ENCODE data around the gene CITED2.
"Not testable (repeated sequence)": the region's sequence is repeated elsewhere in the genome, so short reads cannot be mapped to it uniquely, and the experiment has no call there.

CITED2 gene

DNA sequence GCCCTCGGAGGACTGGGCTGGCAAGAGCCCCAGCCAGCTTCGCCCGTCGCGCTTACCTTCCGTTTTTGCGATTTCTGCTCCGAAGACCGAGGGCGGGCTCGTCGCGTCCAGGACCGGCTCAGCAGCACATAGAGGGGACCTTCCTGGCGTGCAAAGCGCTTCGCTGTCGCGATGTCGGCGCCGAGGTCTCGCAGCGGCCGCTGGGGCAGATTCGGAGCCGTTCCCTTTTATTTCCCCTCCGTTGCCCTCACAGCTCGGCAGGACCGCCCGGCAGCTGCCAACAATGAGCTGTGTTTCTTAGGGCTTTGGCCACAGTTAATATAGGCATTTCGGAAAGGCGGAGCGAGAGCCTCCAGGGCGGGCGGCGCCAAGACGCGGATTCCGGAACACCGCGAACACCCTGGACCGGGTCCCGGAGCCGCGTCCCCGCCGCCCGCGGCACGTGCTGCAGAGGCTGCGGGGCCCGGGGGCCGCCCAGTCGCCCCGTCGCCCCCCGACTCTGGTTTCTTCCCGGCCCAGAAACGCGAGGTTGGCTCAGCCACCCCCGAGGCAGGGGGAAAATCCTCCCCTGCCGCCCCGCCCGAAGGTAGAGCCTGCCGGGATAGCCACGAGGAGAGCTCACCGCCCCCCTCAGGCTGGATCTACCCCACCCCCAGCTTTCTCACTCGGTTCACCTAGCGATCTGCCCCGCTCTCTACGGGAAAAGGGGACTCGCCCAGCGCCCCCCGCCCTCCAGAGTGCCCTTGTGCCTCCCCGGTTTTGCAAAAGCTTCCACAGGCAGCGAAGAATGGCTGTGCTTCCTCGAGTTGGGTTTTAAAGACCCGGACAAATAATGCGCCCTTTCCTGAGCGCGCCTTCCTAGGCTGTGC, at the start of gene CITED2:
Gene CITED2, minus strand, starts transcription at position 292 of the 869 bp plus-strand sequence. CDS start 704 bp downstream, outside the sequence.
- DNase-seq (ENCODE audit: low read depth), result peak; percentile 91

DNA sequence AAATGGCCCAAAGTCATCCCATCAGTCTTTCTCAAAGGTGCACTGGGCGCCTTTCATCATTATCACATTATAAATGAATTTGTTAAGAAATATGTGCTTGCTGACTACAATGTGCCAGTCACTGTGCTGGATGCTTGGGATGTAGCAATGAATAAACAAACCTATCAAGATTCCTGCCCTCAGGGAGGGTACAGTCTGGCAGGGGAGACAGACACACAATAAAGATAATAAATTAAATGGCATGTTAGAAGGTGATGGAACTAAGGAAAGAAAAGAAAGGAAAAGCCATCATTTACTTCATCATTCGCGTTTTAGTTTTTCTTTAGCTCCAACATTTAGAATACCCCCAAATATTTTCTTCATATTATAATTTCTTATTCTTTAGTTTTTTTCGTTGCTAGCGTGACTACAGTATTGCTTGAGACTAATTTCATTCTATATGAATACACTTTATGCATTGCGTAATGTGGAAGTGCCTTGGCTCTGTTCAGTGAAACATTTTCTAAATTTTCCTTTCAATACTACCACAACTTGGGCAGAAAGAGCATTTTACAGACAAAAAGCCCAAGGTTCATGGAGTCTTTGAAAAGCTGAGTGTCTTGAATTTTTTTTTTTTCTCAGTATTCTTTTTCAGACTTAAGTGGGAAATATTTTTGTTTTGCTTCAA, 48.7 kb upstream of the CITED2 start:
- DNase-seq (ENCODE audit: low read depth), result no peak

DNA sequence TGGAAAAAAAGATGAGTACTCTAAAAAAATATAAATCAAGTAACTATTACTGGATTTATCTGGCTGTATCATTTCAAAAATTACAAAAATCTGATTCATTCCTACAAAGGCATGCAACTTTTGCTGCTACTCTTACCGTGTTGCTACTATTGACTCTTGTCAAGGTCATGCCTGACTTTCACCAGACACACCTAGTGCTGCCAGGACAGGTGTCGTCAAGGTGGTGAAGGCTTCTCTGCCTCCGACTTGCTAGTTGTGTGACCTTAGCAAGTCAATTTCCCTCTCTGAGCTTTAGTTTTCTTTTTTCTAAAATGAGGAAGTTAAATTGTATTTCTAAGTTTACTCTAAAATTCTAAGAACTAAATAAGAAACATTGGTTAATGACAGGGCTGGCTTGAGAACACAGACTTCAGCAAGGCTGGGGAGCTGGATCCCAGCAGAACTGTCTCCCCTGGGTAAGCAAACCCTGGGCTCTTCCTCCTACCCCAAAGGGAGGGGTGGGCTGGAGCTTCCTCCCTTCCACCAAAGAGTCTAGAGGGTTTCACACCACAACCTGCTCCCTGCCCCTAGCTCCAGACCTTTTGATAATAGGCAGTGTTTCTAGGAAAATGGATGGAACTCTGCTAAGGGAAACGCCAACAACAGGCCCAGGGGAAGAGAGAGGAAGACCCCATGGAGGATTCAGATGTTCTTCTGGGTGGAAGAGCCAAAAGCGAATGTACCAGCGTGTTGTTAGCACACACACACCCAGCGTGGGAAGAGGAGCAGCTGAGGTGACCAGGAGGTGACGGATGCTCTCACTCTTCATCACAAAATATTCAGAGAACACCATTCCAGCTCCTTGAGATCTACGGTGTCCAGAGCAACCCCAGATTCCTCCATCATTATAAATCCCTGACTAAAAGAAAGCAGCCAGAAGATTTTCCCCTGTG, 47.9 kb upstream of the CITED2 start:
- no peak for DNase-seq (ENCODE audit: low read depth)

GRCh38 chr6:139418481-139419132, 44.2 kb upstream of the CITED2 start:
- no peak for DNase-seq (ENCODE audit: low read depth)

DNA sequence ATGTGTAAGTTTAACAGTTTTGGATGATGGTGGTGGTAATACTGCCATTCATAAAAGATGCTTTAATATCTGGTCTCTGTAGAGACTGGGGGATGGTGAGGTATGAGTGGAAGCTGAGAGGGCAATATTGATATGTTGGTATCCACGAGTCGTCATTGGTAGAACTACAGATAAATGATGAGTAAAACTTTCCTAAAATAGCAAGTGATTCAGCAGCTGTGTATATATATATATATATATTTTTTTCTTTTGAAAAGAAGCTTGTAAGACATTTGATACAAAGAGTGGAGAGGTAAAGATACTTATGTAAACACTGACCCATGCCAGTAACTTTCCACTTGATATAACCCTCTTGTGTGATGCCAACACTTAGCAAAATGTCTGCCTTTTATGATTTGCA, 41.7 kb upstream of the CITED2 start:
- DNase-seq (ENCODE audit: low read depth), result no peak

DNA sequence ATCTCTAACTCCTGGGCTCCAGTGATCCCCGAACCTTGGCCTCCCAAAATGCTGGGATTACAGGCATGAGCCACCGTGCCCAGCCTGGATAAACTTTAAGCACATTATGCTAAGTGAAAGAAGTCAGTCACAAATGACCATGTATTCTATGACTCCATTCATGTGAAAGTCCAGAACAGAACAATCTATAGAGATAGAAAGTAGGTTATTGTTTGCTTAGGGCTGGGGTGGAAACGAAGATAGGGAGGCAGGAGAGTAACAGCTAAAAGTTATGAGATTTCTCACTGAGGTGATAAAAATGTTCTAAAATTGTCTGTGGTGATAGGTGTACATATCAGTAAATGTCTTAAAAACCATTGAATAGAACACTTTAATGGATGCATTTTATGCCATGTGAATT, 40.9 kb upstream of the CITED2 start:
- DNase-seq (ENCODE audit: low read depth), result no peak

DNA sequence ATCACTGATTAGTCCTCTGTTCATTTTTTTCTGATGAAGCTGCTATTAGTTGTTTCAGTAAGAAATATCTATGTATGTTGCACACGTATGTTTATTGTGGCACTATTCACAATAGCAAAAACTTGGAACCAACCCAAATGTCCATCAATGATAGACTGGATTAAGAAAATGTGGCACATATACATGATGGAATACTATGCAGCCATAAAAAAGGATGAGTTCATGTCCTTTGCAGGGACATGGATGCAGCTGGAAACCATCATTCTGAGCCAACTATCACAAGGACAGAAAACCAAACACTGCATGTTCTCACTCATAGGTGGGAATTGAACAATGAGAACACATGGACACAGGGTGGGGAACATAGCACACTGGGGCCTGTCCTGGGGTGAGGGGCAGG, 37.7 kb upstream of the CITED2 start:
- not testable (repeated sequence) for DNase-seq (ENCODE audit: low read depth)

DNA sequence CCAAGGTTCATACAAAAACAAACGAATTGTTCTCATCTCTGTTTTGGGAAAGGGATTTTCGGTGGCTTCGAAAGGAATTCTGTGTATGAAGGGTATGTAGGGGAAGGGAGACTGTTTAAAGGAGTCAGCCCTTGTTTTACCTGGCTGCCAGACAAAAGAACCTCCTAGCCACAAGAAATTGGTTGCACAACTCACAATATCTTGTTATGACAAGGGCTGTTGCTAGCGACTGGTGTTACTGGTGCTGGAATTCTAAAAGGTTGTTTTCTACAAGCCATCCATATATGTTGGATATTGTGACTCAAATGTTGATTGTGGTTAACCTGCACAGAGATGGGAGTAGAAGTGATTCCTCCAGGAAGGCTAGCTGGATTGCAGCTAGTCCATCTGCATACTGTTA, 34.6 kb upstream of the CITED2 start:
- no peak for DNase-seq (ENCODE audit: low read depth)

- DNase-seq (ENCODE audit: low read depth), result peak; percentile 94
These were observed 33.3 kb upstream of the CITED2 start for GRCh38 chr6:139407718-139408222.

DNA sequence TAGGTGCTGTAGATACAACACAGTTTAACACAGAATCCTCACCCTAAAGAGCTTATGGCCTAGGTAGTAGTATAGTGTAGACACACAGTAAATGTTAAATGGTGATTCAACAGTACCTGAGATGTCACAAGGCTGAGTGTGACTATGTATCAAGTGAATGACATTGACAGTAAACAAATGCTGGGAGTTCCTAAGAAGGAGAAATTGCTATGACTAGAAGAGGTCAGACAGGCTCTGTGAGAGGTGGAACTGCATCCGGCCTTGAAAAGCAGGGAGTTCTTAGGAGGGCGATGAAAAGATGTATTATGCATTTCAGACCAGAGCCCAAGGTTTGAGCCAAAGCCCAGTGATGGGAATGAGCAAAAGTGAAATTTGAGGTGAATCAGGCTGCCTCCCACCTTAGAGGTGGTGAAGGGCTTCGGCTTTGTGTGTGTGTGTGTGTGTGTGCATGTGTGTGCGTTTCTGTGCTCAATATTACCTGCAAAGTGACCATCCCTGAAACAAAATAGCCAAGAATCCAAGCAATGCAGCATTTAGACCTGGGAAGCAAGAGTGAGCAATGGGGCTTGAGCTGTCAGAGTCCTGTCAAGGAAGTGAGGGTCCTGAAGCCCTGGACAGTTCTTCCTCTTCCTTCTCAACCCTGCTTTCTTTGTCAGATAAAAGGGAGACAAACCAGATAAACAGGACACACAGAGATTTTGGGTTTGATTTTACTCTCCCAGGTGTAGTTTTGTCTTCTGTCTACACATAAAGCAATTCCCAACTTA, 32.3 kb upstream of the CITED2 start:
- DNase-seq (ENCODE audit: low read depth), result no peak

GRCh38 chr6:139402876-139403386, 28.5 kb upstream of the CITED2 start:
- no peak for DNase-seq (ENCODE audit: low read depth)

DNA sequence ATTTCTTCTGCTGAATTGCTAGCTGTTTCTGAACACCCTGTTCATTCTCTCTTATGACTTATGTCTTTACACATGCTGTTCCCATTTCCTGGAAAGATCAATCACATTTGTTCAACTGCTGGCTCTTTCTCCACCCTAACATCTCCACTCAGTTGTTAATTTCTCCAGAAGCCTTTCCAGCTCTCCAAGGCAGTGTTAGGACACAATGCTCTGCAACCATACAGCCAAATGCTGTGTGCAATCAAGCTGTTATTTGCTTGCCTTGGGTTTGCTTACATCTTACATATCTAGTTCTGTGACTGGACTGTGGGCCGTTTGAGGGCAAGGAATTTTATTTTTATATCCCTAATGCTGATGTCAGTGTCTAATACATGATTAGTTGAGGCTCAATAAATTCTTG, 24.2 kb upstream of the CITED2 start:
- DNase-seq (ENCODE audit: low read depth), result no peak

GRCh38 chr6:139395891-139396301, 21.4 kb upstream of the CITED2 start:
- DNase-seq (ENCODE audit: low read depth), result no peak

DNA sequence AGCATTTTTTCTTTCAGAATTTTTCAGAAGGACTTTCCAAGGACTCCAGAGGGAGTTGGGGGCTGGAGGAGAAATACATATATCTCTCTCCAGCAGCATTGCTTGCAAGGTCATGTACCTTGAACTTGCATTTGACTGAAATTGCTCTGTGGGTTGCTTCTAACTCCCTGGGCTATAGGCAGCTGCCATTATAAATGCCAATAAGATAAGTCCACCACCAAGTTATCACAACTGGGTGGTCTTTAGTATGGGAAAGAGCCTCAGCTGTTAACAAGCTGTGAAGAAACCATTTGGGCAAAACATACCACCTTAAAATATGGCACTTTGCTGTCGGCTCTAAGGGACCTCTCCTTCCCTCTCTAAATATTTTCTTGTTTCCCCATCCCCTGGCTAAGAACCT, 20.9 kb upstream of the CITED2 start:
- no peak for DNase-seq (ENCODE audit: low read depth)

GRCh38 chr6:139394027-139394649, 19.7 kb upstream of the CITED2 start:
- DNase-seq (ENCODE audit: low read depth), result no peak

- DNase-seq (ENCODE audit: low read depth), result no peak
These were observed 18.3 kb upstream of the CITED2 start for GRCh38 chr6:139392794-139393193.

DNA sequence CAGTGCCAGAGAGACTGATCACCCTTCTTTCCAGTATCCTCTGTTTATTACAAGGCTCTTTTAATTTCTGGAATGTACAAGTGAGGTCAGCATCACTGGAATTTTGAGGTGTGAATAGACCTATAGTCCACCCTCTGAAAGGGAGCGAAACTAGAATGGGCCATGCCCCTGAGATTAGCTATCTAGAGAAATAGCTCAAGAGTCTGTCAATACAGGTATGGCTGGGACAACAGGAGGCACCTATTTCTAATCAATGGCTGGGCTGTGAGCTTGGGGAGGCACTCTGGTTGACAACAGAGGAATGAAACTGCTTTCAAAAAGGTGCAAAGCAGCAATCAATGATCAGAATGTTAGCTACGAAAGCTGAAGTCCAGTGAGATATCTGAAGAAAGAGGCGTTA, 17.3 kb upstream of the CITED2 start:
- no peak for DNase-seq (ENCODE audit: low read depth)

- DNase-seq (ENCODE audit: low read depth), result no peak
These were observed 16.0 kb upstream of the CITED2 start for GRCh38 chr6:139390447-139390846.

- no peak for DNase-seq (ENCODE audit: low read depth)
These were observed 13.9 kb upstream of the CITED2 start for GRCh38 chr6:139388384-139388783.

DNA sequence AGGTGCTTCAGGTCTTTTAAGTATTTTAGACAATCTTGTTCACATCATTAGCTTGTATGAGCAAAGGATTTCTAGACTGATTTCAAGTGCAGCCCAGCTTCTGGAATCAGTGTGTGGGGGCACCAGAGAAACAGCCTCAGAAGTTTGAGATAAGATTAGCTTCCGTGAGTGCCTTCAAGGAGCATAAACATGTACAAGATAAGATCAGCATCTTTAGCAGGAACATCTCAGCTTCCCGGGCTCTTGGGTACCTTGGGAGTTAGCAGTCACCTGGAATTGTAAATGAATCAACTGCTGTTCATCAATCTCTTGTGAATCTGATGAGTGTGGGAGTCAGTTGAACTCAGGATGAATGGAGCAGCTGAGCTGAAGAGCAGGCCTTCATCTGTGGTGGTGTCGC, 12.0 kb upstream of the CITED2 start:
- no peak for DNase-seq (ENCODE audit: low read depth)
